ENCODE data around the gene FAM114A2.

DNA sequence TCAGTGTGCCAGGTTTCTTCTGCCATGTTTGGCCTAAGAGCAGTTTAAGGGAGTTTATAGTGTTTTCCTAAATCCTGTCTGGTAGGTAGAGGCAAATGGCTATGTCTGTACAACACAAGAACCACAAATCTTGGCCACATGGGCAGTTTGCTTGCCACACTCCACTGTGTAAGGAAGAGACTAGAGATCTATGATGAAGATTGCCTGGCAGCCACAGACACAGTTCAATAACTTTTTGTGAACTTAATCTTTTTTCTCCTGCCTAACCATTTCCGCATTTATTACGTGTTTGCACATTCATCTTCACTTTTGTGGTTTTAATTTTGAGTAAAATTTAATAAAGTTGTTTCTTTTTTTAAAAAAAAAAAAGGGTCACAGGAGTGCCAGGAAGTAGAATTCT, 5.9 kb upstream of the FAM114A2 start:
- no peak for TF ChIP-seq EZH2 (IDR thresholded peaks at IDR 0.05; ENCODE audit: insufficient read depth, low read length)
- TF ChIP-seq, protein P1, sequence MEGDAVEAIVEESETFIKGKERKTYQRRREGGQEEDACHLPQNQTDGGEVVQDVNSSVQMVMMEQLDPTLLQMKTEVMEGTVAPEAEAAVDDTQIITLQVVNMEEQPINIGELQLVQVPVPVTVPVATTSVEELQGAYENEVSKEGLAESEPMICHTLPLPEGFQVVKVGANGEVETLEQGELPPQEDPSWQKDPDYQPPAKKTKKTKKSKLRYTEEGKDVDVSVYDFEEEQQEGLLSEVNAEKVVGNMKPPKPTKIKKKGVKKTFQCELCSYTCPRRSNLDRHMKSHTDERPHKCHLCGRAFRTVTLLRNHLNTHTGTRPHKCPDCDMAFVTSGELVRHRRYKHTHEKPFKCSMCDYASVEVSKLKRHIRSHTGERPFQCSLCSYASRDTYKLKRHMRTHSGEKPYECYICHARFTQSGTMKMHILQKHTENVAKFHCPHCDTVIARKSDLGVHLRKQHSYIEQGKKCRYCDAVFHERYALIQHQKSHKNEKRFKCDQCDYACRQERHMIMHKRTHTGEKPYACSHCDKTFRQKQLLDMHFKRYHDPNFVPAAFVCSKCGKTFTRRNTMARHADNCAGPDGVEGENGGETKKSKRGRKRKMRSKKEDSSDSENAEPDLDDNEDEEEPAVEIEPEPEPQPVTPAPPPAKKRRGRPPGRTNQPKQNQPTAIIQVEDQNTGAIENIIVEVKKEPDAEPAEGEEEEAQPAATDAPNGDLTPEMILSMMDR (IDR thresholded peaks at IDR 0.05; ENCODE audit: insufficient read depth, low read depth, low read length): no peak
